NCI-H2107 treated with DMSO at 0.1 percent for 48 hours (cell line): Measurements from ENCODE around the gene HDLBP.
"Not testable (repeated sequence)": the region's sequence is repeated elsewhere in the genome, so short reads cannot be mapped to it uniquely, and the experiment has no call there.

Experiments
- DNase-seq: peaks from one replicate; lab custom pipeline; 2025; ENCODE audit not compliant: unreplicated experiment; lab: John Stamatoyannopoulos, UW

Gene HDLBP

GRCh38 chr2:241308832-241309500, 6.5 kb downstream of the HDLBP start:
- DNase-seq: no peak

- no peak for DNase-seq
These were observed 7.2 kb downstream of the HDLBP start for GRCh38 chr2:241308267-241308666.

- DNase-seq: no peak
These were observed 8.4 kb downstream of the HDLBP start for GRCh38 chr2:241307055-241307454.

GRCh38 chr2:241304039-241304670, 11.3 kb downstream of the HDLBP start:
- no peak for DNase-seq

- no peak for DNase-seq
These were observed 12.5 kb downstream of the HDLBP start for GRCh38 chr2:241302759-241303651.

- no peak for DNase-seq
These were observed 13.4 kb downstream of the HDLBP start for GRCh38 chr2:241302083-241302482.

- DNase-seq: no peak
These were observed 15.5 kb downstream of the HDLBP start for GRCh38 chr2:241300000-241300399.

- no peak for DNase-seq
These were observed 16.8 kb downstream of the HDLBP start for GRCh38 chr2:241298673-241299072.

GRCh38 chr2:241296767-241297166, 18.7 kb downstream of the HDLBP start:
- no peak for DNase-seq

- DNase-seq: no peak
These were observed 20.0 kb downstream of the HDLBP start for GRCh38 chr2:241295326-241296095.

- DNase-seq: not testable (repeated sequence)
These were observed 22.1 kb downstream of the HDLBP start for GRCh38 chr2:241293378-241293797.

GRCh38 chr2:241291977-241292376, 23.5 kb downstream of the HDLBP start:
- DNase-seq: no peak

- no peak for DNase-seq
These were observed 24.3 kb downstream of the HDLBP start for GRCh38 chr2:241291153-241291552.

GRCh38 chr2:241289597-241289996, 25.9 kb downstream of the HDLBP start:
- DNase-seq: no peak

GRCh38 chr2:241289053-241289452, 26.4 kb downstream of the HDLBP start:
- DNase-seq: no peak

- DNase-seq: no peak
These were observed 27.1 kb downstream of the HDLBP start for GRCh38 chr2:241288324-241288888.

GRCh38 chr2:241286348-241287090, 29.0 kb downstream of the HDLBP start:
- DNase-seq: no peak

GRCh38 chr2:241285596-241285995, 29.9 kb downstream of the HDLBP start:
- DNase-seq: no peak

- DNase-seq: no peak
These were observed 32.9 kb downstream of the HDLBP start for GRCh38 chr2:241282555-241282954.

- no peak for DNase-seq
These were observed 35.2 kb downstream of the HDLBP start for GRCh38 chr2:241280291-241280690.
